Raji (cell line): ENCODE measurements around the gene PHYKPL.
A peak's percentile ranks its signal among the peaks of the same experiment; 100 is the strongest.

ENCODE experiments used
- POLR2A ChIP-seq: IDR thresholded peaks from 2 replicates; pipeline ENCODE4 v1.6.1; 2011; ENCODE audit warnings: low read depth, low read length, control low read depth; ENCODE audit not compliant: insufficient read depth

PHYKPL gene

DNA sequence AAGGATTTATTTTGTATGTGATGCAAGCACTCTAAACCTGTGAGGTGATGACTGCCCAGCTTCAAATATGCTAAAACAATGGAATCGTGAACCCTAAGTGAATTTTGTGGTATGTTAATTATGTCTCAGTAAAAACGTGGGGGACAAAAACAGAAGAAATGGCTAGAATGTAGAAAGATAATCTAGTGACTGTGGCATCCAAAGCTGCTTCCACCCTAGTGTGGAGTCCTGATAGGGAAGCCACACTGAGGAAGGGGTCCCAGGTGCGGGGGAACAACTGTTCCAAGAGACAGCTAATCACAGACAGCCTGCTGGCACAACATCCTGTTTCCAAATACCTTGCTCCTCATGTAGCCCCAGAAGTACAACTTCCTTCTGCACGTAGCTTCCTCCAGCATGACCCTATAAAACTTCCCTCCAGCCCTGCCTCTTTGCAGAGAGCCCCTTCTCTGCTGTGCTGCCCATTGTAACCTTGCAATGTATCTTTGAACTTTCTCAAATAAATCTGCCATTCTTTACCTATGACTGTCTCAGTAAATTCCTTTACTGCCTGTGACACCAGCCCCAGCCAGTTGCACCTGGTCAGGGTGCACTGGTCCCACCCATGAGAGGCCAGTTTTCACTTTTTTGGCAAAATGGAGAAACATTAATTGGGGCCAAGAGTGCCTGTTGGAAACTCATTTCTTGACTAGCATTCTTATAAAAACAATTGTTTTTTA, 50.3 kb downstream of the PHYKPL start:
- TF ChIP-seq POLR2A, result no peak

DNA sequence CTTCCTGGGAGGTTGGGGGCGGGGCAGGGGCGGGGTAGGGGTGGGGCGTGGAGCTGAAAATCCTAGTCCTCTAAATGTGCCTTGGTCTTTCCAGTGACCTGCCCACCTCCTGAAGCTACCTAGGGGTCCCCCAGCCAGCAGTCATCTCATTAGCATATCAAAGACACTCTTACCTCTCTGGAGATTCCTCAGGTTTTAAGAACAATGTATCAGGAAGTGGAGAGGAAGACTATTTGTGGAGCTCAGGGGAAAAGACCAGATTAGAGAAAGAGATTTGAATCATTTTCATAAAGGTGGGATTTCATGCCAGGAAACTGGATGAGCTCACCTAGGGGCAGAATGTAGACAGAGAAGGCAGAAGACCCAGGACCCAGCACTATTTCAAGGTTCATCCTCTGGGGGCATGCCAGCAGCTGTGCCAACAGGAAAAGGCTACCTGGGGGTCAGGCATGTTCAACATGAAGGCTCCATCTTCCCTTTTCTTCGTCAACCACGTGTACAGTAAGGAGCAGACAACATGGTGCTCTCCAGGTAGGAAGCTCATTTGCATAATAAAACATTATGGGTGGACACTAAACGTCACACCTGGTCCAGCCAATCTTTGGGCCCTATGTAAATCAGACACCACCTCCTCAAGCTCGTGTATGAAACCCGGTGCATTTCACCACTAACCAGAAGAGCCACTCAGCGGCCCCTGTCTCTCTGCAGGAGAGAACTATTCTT, 52.3 kb downstream of the PHYKPL start:
- no peak for TF ChIP-seq POLR2A

DNA sequence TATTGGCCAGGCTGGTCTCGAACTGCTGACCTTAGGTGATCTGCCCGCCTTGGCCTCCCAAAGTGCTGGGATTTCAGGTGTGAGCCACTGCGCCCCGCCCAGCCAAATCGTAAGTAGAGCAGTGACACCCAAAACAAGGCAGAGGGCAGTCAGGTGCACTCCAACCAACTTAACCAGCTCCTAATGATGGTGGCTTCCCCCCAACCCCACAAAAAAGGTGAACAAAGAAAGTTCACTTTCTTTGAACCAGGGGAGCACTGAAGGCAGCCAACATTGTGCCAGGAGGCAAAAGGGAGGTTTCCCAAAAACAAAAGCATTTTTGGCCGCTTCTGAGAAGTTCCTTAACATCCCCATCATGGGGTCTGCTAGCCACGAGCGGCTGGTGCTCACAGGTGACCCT, 55.0 kb downstream of the PHYKPL start:
- no peak for TF ChIP-seq POLR2A

DNA sequence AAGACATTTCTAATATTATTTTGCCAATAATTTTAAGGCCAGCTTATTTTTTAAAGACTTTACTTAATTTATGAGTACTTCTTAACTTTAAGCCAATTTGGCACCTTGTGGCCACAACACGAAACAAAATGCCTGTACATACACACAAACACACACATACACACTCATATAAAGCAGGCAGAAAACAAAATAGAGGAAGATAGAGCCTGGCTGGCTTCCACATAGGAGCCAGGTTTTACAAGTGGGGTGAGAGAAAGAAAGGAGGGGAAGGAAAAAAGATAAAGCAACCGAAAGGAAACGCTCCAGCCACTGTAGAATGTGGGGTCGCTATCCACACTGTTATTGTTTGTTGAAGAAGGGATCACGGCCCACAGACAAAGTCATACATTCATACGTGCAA, 55.8 kb downstream of the PHYKPL start:
- TF ChIP-seq POLR2A, result no peak

- TF ChIP-seq POLR2A, result no peak
Observed at GRCh38 chr5:178174456-178174855, 58.1 kb downstream of the PHYKPL start.

- no peak for TF ChIP-seq POLR2A
Observed at GRCh38 chr5:178170455-178170854, 62.1 kb downstream of the PHYKPL start.

GRCh38 chr5:178165581-178165980, 67.0 kb downstream of the PHYKPL start:
- no peak for TF ChIP-seq POLR2A

GRCh38 chr5:178163772-178164735, 68.5 kb downstream of the PHYKPL start:
- TF ChIP-seq POLR2A, result peak; percentile 49

DNA sequence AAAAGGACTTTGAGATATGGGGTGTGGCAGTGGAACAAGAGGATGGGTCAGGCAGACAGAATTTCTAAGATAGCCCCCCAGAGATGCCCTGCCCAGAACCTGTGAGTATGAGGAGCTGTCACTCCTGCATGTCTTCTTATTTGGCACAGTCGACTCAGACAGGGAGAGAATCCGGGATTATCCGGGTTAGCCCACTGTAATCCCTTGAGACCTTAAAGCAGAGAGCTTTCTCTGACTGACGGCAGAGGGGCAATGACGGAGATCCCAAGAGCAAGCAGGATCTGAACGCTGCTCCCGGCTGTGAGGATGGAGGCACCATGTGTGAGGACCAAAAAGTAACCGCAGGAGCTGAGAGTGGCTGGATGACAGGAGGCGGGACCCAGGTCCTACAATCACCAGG, 70.1 kb downstream of the PHYKPL start:
- TF ChIP-seq POLR2A, result no peak

DNA sequence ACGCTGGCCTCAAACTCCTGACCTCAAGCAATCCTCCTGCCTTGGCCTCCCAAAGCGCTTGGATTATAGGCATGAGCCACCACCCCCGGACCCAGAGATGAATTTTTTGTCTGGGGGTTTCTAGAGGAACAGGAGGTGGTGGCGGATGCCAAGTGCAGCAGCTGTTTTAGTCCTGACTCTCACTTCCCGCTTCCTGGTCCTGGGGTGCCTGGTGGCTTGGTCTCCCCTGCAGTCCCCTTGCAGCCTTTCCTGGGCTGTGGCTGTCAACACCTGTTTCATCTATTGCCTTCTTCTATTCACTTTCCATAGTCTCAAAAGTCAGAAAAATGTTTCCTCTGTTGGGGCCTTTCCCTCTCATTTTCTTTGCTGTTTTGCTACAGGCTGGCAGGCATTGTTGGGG, 72.4 kb downstream of the PHYKPL start:
- TF ChIP-seq POLR2A, result no peak
